HG03520 (cell line): ENCODE measurements around the gene ACP2.
A peak's percentile ranks its signal among the peaks of the same experiment; 100 is the strongest.

ENCODE experiments used
- ATAC-seq: cut with Tn5 transposase; IDR thresholded peaks from one replicate; pipeline ENCODE4 v1.9.1; 2021; ENCODE audit warnings: mild to moderate bottlenecking, moderate library complexity; ENCODE audit not compliant: unreplicated experiment

The ACP2 gene

DNA sequence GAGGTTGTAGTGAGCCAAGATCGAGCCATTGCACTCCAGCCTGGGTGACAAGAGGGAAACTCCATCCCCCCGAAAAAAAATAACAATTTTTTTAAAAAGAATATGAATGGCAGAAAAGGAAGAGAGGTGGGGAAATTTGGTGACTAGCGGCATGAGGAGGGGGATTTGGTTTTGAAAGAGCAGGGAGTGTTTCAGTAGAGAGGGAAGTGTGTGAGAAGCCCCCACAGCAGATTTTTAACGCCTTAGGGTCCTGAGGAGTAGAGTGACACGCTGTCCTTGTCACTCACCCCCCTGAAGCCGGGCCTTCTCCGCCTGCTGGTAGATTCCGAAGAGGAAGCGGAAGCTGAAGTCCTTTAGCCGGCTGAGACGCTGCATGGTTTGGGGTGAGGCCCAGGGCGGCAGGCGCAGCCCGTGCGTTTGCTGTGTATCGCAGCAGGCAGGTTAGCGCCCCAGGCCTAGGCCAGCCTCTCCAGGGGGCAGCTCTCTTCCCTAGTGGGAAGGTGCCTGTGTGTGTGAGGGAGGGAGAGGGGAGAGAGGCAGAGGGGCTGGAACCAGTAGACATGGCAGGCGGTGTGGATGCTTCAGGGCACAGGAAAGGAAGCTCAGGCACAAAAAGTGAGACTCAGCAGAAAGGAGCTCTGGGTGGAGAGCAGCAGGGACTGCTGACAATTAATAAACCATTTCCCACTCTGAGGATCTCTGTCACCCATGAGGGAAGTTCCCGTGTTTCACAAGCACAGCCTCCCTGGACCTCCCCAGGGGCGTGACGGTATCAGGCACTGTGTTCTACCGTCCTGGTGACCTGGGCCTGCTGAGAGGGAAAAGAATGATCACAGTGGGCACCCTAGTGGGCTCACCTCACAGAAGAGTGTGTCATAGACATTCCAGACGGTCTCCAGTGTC, 3.9 kb downstream of the ACP2 start:
- no peak for ATAC-seq

DNA sequence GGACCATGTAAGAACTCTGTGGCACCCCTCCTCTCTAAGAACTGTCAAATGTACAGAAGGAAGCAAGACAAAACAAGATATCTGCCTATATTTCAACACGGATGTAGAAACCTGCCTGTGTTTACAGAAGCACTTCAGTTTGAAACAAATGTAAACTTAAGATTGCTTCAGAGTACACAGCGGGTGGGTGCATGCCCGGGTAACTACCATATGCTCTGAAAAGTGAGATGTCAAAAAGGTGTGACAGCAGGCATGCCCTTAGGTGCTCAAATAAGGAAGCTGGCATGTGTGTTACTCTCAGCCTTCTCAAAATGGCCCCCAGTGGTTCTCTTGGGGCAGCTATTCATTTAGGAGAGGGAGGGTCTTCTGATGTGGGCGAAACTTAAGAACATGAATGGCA, 5.2 kb downstream of the ACP2 start:
- no peak for ATAC-seq

DNA sequence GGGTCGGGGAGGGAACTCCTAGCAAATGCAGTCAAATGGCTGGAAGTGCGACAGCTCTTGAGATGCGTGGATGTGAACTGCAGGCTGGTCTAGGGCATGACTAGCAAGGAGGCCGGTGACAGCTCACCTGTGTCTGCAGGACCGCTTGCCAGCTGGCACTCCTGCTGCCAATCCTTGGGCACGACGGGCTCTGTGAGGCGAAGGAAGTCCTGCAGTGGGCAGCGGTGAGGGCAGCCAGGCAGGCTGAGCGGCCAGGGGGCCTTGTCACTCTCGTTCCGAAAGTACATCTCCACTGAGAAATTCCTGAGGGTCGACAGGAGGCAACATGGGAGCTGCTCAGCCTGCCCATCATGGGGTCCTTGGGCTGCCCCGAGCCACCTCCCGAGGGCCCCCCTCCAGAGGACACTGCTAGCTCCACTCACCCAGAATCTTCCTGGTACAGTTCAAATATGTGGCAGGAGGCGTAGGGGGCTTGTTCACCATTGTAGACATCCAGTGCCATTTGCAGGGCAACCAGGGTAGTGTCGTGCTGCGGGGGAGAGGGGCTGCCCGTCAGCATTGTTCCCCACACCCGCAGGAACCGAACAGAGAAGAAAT, 5.9 kb downstream of the ACP2 start:
- ATAC-seq: no peak

DNA sequence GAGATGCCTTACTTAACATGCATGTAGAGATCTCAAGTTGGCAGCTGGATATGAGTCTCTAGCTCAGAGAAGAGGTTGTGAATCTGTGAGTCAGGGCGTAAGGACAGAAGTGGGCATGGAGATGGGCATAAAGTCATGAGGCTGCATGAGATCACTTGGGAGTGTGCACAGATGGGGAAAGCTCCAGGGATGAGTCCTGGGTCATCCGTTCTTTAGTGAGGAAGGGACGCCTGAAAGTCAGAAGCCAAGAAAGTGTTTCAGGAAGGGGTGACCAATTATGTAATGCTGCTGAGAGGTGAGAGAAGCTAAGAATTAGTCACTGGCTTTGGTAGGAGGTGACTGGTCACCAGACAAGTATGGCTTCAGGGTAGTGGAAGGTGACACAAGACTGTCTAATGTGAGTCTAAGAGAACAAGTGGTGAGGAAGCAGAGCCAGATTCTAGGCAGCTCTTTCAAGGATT, 6.7 kb downstream of the ACP2 start:
- no peak for ATAC-seq

DNA sequence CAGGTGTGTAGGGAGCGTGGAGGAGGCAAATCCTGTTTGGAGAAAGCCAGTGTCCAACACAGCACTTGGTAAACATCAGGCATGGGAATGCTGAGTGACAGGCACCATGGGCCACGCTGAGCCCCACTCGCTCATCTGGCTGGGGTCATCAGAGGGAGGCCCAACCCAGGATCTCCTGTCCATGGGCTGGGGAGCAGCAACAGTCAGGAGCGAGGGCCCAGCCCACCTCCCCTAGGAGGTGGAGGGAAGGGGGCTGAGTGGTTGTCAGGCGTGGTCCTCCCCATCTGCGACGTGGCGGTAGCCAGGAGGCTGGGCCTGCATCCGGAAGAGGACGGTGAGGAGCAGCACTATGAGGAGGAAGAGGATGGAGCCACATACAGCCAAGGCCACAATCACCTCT, 8.8 kb downstream of the ACP2 start:
- no peak for ATAC-seq

DNA sequence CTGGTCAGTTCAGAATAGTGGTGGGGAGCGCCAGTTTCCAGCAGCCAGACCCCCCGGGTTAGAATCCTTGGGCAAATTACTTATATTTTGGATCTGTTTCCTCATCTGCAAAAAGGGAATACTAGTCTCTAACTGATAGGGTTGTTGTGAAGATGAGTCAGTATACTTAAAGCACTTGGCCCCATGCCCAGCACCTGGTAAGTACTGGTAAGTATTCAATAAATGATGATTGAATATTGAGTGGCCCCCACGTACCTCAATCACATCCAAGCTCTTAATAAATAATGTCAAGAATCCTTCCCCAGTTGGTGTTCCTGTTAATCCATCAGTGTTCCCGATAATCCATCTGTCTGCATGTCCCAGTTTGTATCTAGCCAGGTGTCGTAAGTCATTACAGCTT, 12.1 kb downstream of the ACP2 start:
- ATAC-seq: no peak

DNA sequence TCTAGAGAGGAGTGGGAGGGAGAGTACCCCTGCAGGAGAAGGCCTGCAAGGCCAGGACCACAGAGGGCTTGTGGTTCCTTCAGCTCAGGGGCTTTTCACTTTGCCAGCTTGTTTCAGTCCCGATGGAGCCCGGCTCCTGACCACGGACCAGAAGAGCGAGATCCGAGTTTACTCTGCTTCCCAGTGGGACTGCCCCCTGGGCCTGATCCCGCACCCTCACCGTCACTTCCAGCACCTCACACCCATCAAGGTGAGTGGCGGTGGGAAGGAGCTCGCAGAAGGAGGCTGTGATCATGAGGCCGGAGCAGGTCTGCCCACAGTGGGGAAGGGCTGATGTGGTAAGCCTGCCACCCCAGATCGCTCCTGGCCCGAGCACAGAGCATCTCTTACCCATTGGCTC, 13.5 kb downstream of the ACP2 start:
- no peak for ATAC-seq

DNA sequence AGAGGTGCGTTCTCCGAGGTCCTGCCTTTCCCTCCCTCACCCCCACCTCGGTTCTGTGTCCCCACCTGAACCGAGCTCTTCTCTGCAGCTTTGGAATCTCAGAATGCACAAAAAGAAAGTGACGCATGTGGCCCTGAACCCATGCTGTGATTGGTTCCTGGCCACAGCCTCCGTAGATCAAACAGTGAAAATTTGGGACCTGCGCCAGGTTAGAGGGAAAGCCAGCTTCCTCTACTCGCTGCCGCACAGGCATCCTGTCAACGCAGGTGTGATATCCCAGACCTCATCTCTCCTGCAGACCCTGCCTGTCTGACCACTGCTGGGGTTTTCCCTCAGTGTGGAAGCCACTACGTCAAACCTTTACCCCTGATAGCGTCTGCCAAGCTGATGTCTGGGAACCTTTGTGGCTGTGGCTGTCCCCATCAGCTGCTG, 13.9 kb downstream of the ACP2 start:
- ATAC-seq: no peak

DNA sequence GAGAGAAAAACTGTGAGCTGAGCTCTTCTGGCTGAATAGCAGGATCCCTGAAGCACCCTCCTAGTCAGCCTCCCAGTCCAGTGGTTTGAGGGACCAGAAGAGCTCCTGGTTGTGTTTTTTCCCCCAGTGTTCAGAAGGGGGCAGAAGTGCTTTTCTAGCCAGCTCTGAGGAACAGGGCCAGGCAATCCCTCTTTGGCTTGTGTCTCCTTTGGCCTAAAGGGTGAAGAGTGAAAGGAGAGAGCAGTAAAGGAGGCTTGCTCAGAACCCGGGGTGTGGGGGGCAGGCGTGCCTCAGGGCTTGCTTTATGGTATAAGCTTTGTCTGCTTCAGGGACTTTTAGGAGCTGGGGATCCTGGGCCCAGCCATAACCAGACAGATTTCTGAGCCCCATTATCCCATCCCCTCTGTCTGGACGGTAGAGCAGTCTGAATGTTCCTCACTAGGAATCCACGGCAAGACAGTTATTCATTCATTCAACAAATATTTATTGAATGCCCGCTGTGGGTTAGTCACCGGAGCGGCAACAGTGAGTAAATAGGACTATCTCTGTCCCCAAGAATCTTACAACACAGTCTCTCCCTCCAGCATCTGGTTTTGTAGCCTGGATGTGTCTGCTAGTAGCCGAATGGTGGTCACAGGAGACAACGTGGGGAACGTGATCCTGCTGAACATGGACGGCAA, 14.5 kb downstream of the ACP2 start:
- ATAC-seq: no peak

DNA sequence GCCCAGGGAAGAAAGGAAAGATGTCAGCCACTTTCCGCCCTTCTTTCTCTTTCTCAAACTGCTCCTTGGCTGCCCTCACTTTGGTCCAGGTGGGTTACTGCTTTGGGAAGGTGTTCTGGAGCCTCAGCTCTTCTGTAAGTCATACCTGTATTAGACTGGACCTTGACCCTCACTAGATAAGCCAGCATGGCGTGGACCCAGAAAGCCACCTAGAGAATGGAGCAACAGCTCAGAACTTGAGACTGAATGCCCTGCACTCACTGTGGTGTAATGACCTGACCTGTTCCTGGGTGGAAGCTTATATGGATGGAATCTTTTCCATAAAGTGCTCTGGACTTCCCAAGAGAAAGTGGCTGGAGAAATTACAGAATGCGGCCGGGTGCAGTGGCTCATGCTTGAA, 15.6 kb downstream of the ACP2 start:
- ATAC-seq: no peak

DNA sequence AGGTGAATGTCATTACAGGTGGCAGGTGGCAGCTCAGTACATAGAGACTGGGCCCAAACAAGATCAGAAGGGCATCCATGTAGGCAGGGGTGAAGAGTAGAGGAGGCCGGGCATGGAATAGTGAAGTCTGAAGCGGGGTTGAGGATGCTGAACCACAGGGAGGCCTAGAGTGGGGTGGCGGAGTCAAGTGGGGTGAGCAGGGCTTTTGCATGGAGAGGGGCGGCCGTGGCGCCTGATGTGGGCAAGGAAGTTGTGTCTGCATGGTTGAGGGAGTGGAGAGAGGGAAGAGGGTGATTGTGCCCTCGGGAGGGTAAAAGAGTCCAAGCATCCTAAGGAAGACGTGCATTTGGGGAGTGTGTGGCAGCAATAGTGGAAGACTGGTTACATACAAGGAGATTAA, 19.5 kb downstream of the ACP2 start:
- ATAC-seq: no peak

DNA sequence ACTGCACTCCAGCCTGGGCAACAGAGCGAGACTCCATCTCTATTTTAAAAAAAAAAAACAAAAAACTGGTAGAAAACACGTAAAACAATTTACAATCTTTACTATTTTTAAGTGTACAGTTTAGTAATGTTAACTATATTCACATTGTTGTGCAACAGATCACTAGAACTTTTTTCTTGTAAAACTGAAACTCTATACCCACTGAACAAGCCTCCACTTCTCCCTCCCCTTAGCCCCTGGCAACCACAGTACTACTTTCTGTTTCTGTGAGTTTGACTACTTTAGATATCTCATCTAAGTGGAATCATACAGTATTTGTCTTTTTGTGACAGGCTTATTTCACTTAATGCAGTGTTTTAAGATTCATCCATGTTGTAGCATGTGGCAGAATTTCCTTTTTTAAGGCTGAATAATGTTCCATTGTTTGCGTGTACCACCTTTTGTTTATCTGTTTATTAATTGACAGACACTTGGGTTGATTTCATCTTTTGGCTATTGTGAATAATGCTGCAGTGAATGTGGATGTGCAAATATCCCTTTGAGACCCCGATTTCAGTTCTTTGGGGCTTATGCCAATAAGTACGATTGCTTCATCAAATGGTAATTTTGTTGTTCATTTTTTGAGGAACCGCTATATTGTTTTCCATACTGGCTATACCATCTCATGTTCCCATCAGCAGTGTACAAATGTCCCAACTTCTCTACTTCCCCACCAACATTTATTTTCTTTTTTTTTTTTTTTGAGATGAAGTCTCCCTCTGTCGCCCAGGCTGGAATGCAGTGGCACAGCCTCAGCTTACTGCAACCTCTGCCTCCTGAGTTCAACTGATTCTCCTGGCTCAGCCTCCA, 22.8 kb downstream of the ACP2 start:
- peak; percentile 83 for ATAC-seq

DNA sequence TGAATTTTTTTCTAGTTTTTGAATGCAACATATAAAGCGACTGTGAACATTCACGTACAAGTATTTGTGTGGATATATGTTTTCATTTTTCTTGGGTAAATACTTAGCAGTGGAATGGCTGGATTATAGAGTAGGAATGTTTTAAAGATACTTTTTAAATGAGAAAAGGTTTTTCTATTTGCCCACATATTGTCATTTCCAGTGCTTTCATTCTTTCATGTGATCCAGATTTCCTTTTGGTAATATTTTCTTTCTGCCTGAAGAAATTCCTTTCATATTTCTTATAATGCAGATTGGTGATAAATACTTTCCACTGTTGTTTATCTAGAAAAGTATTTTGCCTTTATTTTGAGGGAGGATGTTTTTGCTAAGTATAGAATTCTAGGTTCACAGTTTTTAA, 25.9 kb downstream of the ACP2 start:
- ATAC-seq: no peak

DNA sequence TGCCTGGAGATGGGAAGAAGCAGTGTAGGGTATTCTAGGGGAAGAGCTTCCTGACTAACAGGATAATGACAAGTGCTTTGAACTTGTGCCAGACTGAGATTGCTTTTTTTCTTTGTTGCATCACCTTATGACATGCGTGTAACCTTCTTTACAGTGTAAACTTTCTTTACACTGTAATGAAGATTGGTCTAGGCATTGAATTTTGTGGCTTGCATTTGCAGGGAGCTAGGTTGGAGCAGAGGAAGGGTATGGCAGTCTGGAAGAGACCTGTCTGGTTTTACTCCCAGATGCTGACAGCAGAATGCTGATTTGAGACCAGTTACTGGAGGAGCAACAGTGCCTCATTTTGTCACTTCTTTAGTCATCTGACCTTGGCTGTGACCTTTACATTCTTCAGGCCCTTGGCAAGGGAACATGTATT, 28.2 kb downstream of the ACP2 start:
- no peak for ATAC-seq

DNA sequence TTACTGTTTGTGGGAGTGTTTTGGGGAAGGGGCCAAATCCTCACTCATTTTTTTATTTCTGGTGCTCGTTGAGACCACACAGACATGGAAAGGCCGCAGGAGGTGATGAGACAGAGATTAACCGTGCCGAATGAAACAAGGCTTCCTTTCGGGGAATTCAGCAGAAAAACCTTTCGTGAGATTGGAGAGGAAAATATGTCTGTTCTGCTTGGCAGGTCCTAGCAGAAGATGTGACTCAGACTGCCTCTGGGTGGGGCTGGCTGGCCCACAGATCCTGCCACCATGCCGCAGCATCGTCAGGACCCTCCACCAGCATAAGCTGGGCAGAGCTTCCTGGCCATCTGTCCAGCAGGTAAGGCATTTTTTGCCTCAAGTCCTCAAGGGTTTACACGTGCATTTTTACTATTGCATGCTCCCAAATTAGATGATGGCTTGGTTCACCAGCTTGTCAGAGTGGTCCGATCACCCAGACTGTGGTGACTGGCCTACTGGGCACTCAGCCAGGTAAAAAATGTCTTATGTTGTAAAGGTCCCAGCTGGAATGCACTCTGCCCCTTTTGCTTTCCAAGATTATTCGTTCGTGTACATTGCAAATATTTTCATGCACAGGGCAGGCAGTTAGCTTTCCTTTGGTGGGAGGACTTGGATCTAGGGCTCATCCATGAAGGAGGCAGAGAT, 32.4 kb downstream of the ACP2 start:
- no peak for ATAC-seq

DNA sequence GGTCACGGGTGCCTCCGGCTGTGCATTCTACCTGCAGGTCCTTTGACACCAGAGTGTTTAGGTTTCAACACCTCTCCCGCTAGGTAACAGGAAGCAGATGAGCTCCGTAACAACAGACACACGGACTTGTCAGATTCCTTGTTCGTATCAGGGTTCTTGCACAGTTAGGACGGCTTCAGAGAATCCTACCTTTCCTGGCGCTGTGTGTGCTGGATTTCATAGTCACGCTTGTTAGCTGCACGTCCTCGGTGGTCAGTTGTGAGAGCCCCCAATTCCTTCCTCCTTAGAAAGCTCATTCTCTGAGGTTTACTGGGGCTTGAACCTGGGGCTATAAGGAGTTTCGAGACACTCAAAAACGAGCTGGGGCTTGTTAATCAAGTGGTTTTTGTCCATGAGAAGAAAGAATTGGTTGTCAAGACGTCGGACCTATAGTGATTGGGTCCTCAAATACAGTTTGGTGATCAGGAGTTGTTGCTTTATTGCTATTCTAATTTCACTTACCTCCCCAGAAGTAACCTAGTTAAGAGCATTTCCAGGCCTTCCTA, 33.2 kb downstream of the ACP2 start:
- no peak for ATAC-seq

DNA sequence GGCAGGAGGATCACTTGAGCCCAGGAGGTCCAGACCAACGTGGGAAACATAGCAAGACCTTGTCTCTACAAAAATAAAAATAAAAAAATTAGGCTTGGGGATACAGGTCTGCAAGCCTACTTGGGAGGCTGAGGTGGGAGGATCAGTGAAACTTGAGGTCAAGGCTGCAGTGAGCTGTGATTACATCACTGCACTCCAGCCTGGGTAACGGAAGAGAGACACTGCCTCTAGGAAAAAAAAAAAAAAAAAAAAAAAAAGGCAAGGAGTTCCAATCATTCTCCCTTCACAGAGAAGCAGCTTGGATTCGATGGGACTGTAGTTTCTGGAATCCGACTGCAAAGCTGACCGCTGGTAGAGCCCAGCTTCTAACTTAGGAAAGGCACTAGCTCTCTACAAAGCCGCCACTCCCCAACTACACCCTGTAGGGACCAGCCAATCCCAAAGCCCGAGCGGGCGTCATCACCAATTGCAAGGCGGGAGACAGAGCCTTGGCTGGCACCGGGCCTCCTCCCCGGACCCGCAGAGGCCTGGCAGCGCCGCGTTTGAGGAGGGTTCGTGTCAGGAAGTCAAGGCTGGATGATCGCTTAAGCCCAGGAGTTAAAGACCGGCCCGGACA, 34.6 kb downstream of the ACP2 start:
- ATAC-seq: peak; percentile 55

DNA sequence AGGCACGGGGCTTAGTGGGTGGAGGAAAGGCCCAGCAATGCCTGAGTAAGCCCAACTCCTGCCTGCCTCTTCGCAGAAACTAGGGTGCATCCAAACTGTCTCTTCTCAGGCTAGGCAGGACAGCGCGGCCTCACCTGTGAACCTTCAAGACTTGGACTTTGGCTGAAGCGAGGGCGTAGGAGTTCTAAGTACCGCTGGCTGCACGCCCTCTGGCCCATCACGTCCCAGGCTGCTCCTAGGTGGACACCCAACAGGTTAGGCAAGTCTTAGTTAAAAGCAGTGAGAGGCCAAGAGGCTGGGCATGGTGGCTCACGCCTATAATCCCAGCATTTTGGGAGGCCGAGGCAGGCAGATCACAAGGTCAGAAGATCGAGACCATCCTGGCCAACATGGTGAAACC, 35.7 kb downstream of the ACP2 start:
- no peak for ATAC-seq

DNA sequence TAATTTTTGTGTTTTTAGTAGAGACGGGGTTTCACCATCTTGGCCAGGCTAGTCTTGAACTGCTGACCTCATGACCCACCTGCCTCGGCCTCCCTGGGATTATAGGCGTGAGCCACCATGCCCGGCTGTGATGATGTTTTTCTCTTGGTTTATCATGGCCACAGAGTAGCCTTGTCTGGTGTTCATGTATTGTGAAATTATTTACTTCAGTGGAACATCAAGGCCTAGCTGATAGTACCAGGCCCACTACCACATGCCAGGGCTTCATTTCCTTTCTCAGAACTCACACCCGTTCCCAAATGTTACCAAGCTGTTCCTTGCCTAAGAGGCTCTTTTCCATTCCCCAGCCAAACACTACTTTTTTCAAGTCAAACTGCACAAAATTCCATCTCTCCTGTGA, 40.0 kb downstream of the ACP2 start:
- ATAC-seq: no peak
